Osteocyte (in vitro differentiated cells): ENCODE measurements around the gene SMARCB1. TPM values are rescaled to one million over a fixed set of nuclear protein-coding genes. Genes with fewer than 3 reads are reported as not detected.

ENCODE experiments used
- DNase-seq: peaks from one replicate; pipeline ENCODE4 v3.0.0; 2021; ENCODE audit warnings: mixed read lengths; ENCODE audit not compliant: unreplicated experiment; ENCODE audit errors: extremely low spot score
- H3K27ac Mint-ChIP-seq: one replicate; pipeline ENCODE4 v1.8.0; 2021; ENCODE audit warnings: mild to moderate bottlenecking, mixed read lengths; ENCODE audit not compliant: unreplicated experiment
- H3K27me3 Mint-ChIP-seq: one replicate; pipeline ENCODE4 v1.8.0; 2021; ENCODE audit warnings: mixed read lengths; ENCODE audit not compliant: unreplicated experiment
- H3K36me3 Mint-ChIP-seq: one replicate; pipeline ENCODE4 v1.8.0; 2021; ENCODE audit warnings: mixed read lengths; ENCODE audit not compliant: unreplicated experiment
- H3K4me1 Mint-ChIP-seq: one replicate; pipeline ENCODE4 v1.8.0; 2021; ENCODE audit warnings: mixed read lengths; ENCODE audit not compliant: unreplicated experiment
- H3K4me3 Mint-ChIP-seq: one replicate; pipeline ENCODE4 v1.8.0; 2021; ENCODE audit warnings: mild to moderate bottlenecking, moderate library complexity, mixed read lengths; ENCODE audit not compliant: unreplicated experiment
- H3K9me3 Mint-ChIP-seq: one replicate; pipeline ENCODE4 v1.8.0; 2021; ENCODE audit warnings: mixed read lengths; ENCODE audit not compliant: unreplicated experiment
- CTCF ChIP-seq: fragments of 200-600 bp; sonication (generic); IDR thresholded peaks from 2 replicates; pipeline ENCODE4 v1.5.0; 2021; ENCODE audit warnings: antibody characterized with exemption, mild to moderate bottlenecking, moderate library complexity
- total RNA-seq: library from RNA; stranded (reverse); gene quantifications from 2 replicates; pipeline ENCODE4 v1.2.1, GENCODE V29; 2021

Gene SMARCB1
- total RNA-seq, 1 donor from 2014 or later, result 126 TPM

GRCh38 chr22:23868580-23868979, 81.8 kb downstream of the SMARCB1 start:
- Mint-ChIP-seq H3K27me3 (no peaks in the 10 kb centered on the region), H3K36me3 (peaks cover 21% of the 10 kb centered on the region), H3K4me3 (no peak overlapping the region), H3K9me3 (no peaks in the 10 kb centered on the region), H3K4me1 (no peaks in the 10 kb centered on the region), H3K27ac (no peak overlapping the region)
- no peak for TF ChIP-seq CTCF
- DNase-seq, result no peak

- Mint-ChIP-seq H3K9me3 (no peaks in the 10 kb centered on the region), H3K27ac (no peak overlapping the region), H3K36me3 (peaks cover 39% of the 10 kb centered on the region), H3K4me3 (no peak overlapping the region), H3K27me3 (no peaks in the 10 kb centered on the region), H3K4me1 (no peaks in the 10 kb centered on the region)
- DNase-seq, result no peak
- no peak for TF ChIP-seq CTCF
Measured at GRCh38 chr22:23874871-23875270, 88.1 kb downstream of the SMARCB1 start.

- Mint-ChIP-seq H3K4me1 (no peaks in the 10 kb centered on the region), H3K27me3 (no peaks in the 10 kb centered on the region), H3K36me3 (peaks cover 42% of the 10 kb centered on the region), H3K9me3 (no peaks in the 10 kb centered on the region), H3K4me3 (no peak overlapping the region), H3K27ac (no peak overlapping the region)
- no peak for TF ChIP-seq CTCF
- no peak for DNase-seq
Measured at GRCh38 chr22:23875801-23876200, 89.0 kb downstream of the SMARCB1 start.

- Mint-ChIP-seq H3K4me1 (no peaks in the 10 kb centered on the region), H3K4me3 (no peak overlapping the region), H3K27ac (no peak overlapping the region), H3K27me3 (no peaks in the 10 kb centered on the region), H3K9me3 (no peaks in the 10 kb centered on the region), H3K36me3 (peaks cover 45% of the 10 kb centered on the region)
- TF ChIP-seq CTCF, result no peak
- no peak for DNase-seq
Measured at GRCh38 chr22:23877566-23877965, 90.8 kb downstream of the SMARCB1 start.

GRCh38 chr22:23878219-23878618, 91.5 kb downstream of the SMARCB1 start:
- Mint-ChIP-seq H3K27ac (no peak overlapping the region), H3K4me3 (no peak overlapping the region), H3K36me3 (peaks cover 45% of the 10 kb centered on the region), H3K9me3 (no peaks in the 10 kb centered on the region), H3K4me1 (no peaks in the 10 kb centered on the region), H3K27me3 (no peaks in the 10 kb centered on the region)
- DNase-seq, result no peak
- TF ChIP-seq CTCF, result no peak
